ENCODE data around the gene ZNF107.
A peak's percentile ranks its signal among the peaks of the same experiment; 100 is the strongest.
"Not testable (repeated sequence)": the region's sequence is repeated elsewhere in the genome, so short reads cannot be mapped to it uniquely, and the experiment has no call there.

The ZNF107 gene

GRCh38 chr7:64733550-64734240 lies 67.8 kb downstream of the ZNF107 start:
- DNase-seq (no peak), ATAC-seq (ENCODE audit: insufficient read depth, low read depth) (no peak)
- Histone ChIP-seq H4K20me1 (ENCODE audit: insufficient read depth, low read length) (no peaks in the 10 kb centered on the region), H2AFZ (ENCODE audit: low read depth, low read length) (no peak overlapping the region), H3K27me3 (ENCODE audit: insufficient read depth, low read length, poor library complexity) (no peaks in the 10 kb centered on the region), H3K4me3 (ENCODE audit: low read depth in 1 of 2, low read length in 2 of 2) (no peak overlapping the region), H3K9me3 (ENCODE audit: insufficient read depth, low read length, severe bottlenecking) (no peaks in the 10 kb centered on the region), H3K9ac (ENCODE audit: low read depth, low read length) (no peak overlapping the region), H3K4me2 (ENCODE audit: insufficient read depth, low read length) (no peak overlapping the region), H3K27ac (ENCODE audit: low read length) (no peak overlapping the region), H3K4me1 (ENCODE audit: insufficient read depth, low read length) (peaks cover 21% of the 10 kb centered on the region), H3K79me2 (ENCODE audit: insufficient read depth, low read length) (no peaks in the 10 kb centered on the region), H3K36me3 (ENCODE audit: insufficient read depth, low read length) (no peaks in the 10 kb centered on the region)
- no peak for TF ChIP-seq CTCF (IDR thresholded peaks at IDR 0.05; ENCODE audit: borderline replicate concordance, extremely low read depth, low read length, poor library complexity, severe bottlenecking)
- no peak for TF ChIP-seq EZH2 (IDR thresholded peaks at IDR 0.05; ENCODE audit: borderline replicate concordance, low read depth, low read length, severe bottlenecking)

- no peaks in the 10 kb centered on the region for H3K79me2 ChIP-seq (ENCODE audit: insufficient read depth, low read length)
- DNase-seq (no peak), ATAC-seq (ENCODE audit: insufficient read depth, low read depth) (no peak)
- no peaks in the 10 kb centered on the region for H3K4me1 ChIP-seq (ENCODE audit: insufficient read depth, low read length)
- H3K27ac ChIP-seq (ENCODE audit: low read length), result no peak overlapping the region
- no peaks in the 10 kb centered on the region for H3K36me3 ChIP-seq (ENCODE audit: insufficient read depth, low read length)
- no peak for TF ChIP-seq CTCF (IDR thresholded peaks at IDR 0.05; ENCODE audit: borderline replicate concordance, extremely low read depth, low read length, poor library complexity, severe bottlenecking)
- TF ChIP-seq EZH2 (IDR thresholded peaks at IDR 0.05; ENCODE audit: borderline replicate concordance, low read depth, low read length, severe bottlenecking), result no peak
- H3K9me3 ChIP-seq (ENCODE audit: insufficient read depth, low read length, severe bottlenecking), result peaks cover 6% of the 10 kb centered on the region
- H3K4me2 ChIP-seq (ENCODE audit: insufficient read depth, low read length), result no peak overlapping the region
- H2AFZ ChIP-seq (ENCODE audit: low read depth, low read length), result no peak overlapping the region
- H3K9ac ChIP-seq (ENCODE audit: low read depth, low read length), result no peak overlapping the region
- no peaks in the 10 kb centered on the region for H4K20me1 ChIP-seq (ENCODE audit: insufficient read depth, low read length)
- no peaks in the 10 kb centered on the region for H3K27me3 ChIP-seq (ENCODE audit: insufficient read depth, low read length, poor library complexity)
- no peak overlapping the region for H3K4me3 ChIP-seq (ENCODE audit: low read depth in 1 of 2, low read length in 2 of 2)
Observed at GRCh38 chr7:64736575-64736974, 70.6 kb downstream of the ZNF107 start.

GRCh38 chr7:64738403-64738802 lies 72.5 kb downstream of the ZNF107 start:
- not testable (repeated sequence) for H3K79me2 ChIP-seq (ENCODE audit: insufficient read depth, low read length); H3K27me3 ChIP-seq (ENCODE audit: insufficient read depth, low read length, poor library complexity); H3K4me2 ChIP-seq (ENCODE audit: insufficient read depth, low read length); ATAC-seq (ENCODE audit: insufficient read depth, low read depth); H4K20me1 ChIP-seq (ENCODE audit: insufficient read depth, low read length); DNase-seq; H3K4me3 ChIP-seq (ENCODE audit: low read depth in 1 of 2, low read length in 2 of 2); H3K4me1 ChIP-seq (ENCODE audit: insufficient read depth, low read length); H3K36me3 ChIP-seq (ENCODE audit: insufficient read depth, low read length); H3K9me3 ChIP-seq (ENCODE audit: insufficient read depth, low read length, severe bottlenecking); H3K27ac ChIP-seq (ENCODE audit: low read length); H2AFZ ChIP-seq (ENCODE audit: low read depth, low read length); H3K9ac ChIP-seq (ENCODE audit: low read depth, low read length)

GRCh38 chr7:64738953-64739352 lies 73.0 kb downstream of the ZNF107 start:
- H3K27me3 ChIP-seq (ENCODE audit: insufficient read depth, low read length, poor library complexity); H3K9me3 ChIP-seq (ENCODE audit: insufficient read depth, low read length, severe bottlenecking); H3K4me1 ChIP-seq (ENCODE audit: insufficient read depth, low read length); H4K20me1 ChIP-seq (ENCODE audit: insufficient read depth, low read length); H3K4me2 ChIP-seq (ENCODE audit: insufficient read depth, low read length); H3K9ac ChIP-seq (ENCODE audit: low read depth, low read length); H3K36me3 ChIP-seq (ENCODE audit: insufficient read depth, low read length); H3K4me3 ChIP-seq (ENCODE audit: low read depth in 1 of 2, low read length in 2 of 2); ATAC-seq (ENCODE audit: insufficient read depth, low read depth); H3K79me2 ChIP-seq (ENCODE audit: insufficient read depth, low read length); H3K27ac ChIP-seq (ENCODE audit: low read length); H2AFZ ChIP-seq (ENCODE audit: low read depth, low read length): not testable (repeated sequence)
- DNase-seq, result peak; percentile 49
